ENCODE data around the gene CWC25. TPM values are rescaled to one million over a fixed set of nuclear protein-coding genes. Genes with fewer than 3 reads are reported as not detected.
A peak's percentile ranks its signal among the peaks of the same experiment; 100 is the strongest.

CWC25 gene
- total RNA-seq, 1 experiment from 2014 or later = 18.2 TPM

GRCh38 chr17:38868817-38869525 lies 43.9 kb upstream of the CWC25 start:
- no peaks in the 10 kb centered on the region for H3K27me3 Mint-ChIP-seq (ENCODE audit: insufficient read depth, unreplicated experiment)
- Histone ChIP-seq H3K4me3 (ENCODE audit: low read depth, low read length) (peak overlapping the region; percentile 79), H3K27me3 (replicated peaks; ENCODE audit: control insufficient read depth, insufficient read depth, low read length) (no peaks in the 10 kb centered on the region), H3K36me3 (ENCODE audit: control insufficient read depth, insufficient read depth, low read length) (no peaks in the 10 kb centered on the region), H3K9me3 (no peaks in the 10 kb centered on the region), H3K4me1 (peaks cover 28% of the 10 kb centered on the region)
- peaks cover 59% of the 10 kb centered on the region for H3K36me3 Mint-ChIP-seq (ENCODE audit: insufficient read depth, unreplicated experiment)
- CTCF ChIA-PET = interaction anchor here (0.6 to 3.3 kb wide), 11 partner anchors 15 to 1226 kb away, joined by 3 to 21 read pairs (median 4); partner anchors contain the start of genes RPL19 and RPL23
- H3K9me3 Mint-ChIP-seq (ENCODE audit: unreplicated experiment) = no peaks in the 10 kb centered on the region
- intact Hi-C loops (cut with micrococcal nuclease; ENCODE audit: unreplicated experiment) = loop anchor here (5.0 kb wide), 1 partner anchor 67 kb away; no protein-coding TSS in a partner anchor
- DNase-seq = peak; percentile 92 to 95
- peak overlapping the region; percentile 92 for H3K27ac Mint-ChIP-seq (ENCODE audit: unreplicated experiment)
- no TSS peak for BruUV-seq (replicated peaks)
- TF ChIP-seq CTCF (IDR thresholded peaks at IDR 0.05; ENCODE audit: insufficient read depth in 1 of 2, low read depth in 1 of 2, low read length in 1 of 2, severe bottlenecking in 1 of 2, unreplicated experiment in 1 of 2) = peak in 1 of 2 experiments; percentile 20
- H3K4me1 Mint-ChIP-seq (ENCODE audit: low read depth, unreplicated experiment) = peaks cover 11% of the 10 kb centered on the region
- peak overlapping the region; percentile 86 for H3K4me3 Mint-ChIP-seq (ENCODE audit: unreplicated experiment)
- POLR2A ChIA-PET = interaction anchor here (0.7 to 3.5 kb wide), 2 partner anchors 16 to 285 kb away, joined by 10 to 42 read pairs; partner anchors contain the start of gene RPL23

DNA sequence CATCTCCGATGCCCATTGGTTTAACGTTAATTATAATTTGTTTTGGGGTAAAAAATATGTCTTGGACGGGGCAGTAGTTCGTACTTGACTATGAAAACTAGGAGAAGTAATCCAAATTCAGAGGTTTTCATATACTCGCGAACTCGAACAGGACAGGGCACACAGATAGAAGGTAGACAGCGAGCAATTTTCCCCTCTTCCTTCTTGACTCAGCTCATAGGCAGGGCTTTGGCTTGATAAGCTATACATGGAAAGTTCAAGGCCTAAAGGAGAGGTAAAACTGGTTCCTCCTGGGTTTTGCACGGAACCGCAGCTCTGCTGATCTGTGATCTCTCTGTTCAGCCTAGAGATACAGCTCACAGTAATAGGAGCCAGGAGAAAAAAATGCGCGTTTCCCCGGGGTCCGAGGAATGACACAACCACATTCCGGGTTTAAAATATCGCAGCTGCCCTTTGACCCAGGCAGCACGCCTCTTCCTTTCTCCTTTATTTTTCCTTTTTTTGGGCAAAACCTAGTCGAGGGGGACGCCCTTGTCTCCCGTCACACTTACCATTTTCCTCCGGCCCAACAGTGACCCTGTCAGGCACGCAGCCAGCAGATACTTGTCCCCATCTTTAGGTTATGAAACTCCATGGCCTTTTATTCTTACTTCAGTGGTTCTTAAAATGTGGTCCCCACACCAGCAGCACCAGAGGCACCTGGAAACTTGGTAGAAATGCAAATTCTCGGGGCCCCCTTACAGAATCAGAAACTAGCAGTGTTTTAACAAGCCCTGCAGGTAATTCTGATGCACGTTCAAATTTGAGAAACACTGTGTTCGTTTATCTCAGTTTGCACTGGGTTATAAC lies 43.1 kb upstream of the CWC25 start:
- H3K27me3 Mint-ChIP-seq (ENCODE audit: insufficient read depth, unreplicated experiment) = no peaks in the 10 kb centered on the region
- intact Hi-C loops (cut with micrococcal nuclease; ENCODE audit: unreplicated experiment) = loop anchor here (1.0 to 5.0 kb wide), 2 partner anchors 66 to 285 kb away; no protein-coding TSS in a partner anchor
- no peaks in the 10 kb centered on the region for H3K27me3 ChIP-seq (replicated peaks; ENCODE audit: control insufficient read depth, insufficient read depth, low read length)
- peak overlapping the region; percentile 92 for H3K27ac Mint-ChIP-seq (ENCODE audit: unreplicated experiment)
- ChIA-PET CTCF (interaction anchor here (0.5 to 3.0 kb wide), 5 partner anchors 14 to 1105 kb away, joined by 3 to 21 read pairs (median 4); partner anchors contain the start of gene RPL23), POLR2A (interaction anchor here (0.9 to 3.5 kb wide), 2 partner anchors 15 to 648 kb away, joined by 3 to 42 read pairs; partner anchors contain the start of gene RPL23)
- H3K36me3 ChIP-seq (ENCODE audit: control insufficient read depth, insufficient read depth, low read length) = no peaks in the 10 kb centered on the region
- BruUV-seq (replicated peaks) = TSS peak; percentile 51
- peak overlapping the region; percentile 86 for H3K4me3 Mint-ChIP-seq (ENCODE audit: unreplicated experiment)
- H3K36me3 Mint-ChIP-seq (ENCODE audit: insufficient read depth, unreplicated experiment) = peaks cover 59% of the 10 kb centered on the region
- H3K4me1 Mint-ChIP-seq (ENCODE audit: low read depth, unreplicated experiment) = peaks cover 7% of the 10 kb centered on the region
- no peaks in the 10 kb centered on the region for H3K9me3 Mint-ChIP-seq (ENCODE audit: unreplicated experiment)
- H3K9me3 ChIP-seq = no peaks in the 10 kb centered on the region
- H3K4me3 ChIP-seq (ENCODE audit: low read depth, low read length) = peak overlapping the region; percentile 79
- DNase-seq = peak; percentile 67 to 69
- TF ChIP-seq CTCF (IDR thresholded peaks at IDR 0.05; ENCODE audit: insufficient read depth in 1 of 2, low read depth in 1 of 2, low read length in 1 of 2, severe bottlenecking in 1 of 2, unreplicated experiment in 1 of 2) = no peak
- H3K4me1 ChIP-seq = peaks cover 20% of the 10 kb centered on the region
